GM18498 (cell line): ENCODE data around the gene ADGB.
"Not testable (repeated sequence)": the region's sequence is repeated elsewhere in the genome, so short reads cannot be mapped to it uniquely, and the experiment has no call there.

Experiments
- ATAC-seq: cut with Tn5 transposase; IDR thresholded peaks from one replicate; pipeline ENCODE4 v1.9.1; 2021; ENCODE audit warnings: mild to moderate bottlenecking, moderate library complexity; ENCODE audit not compliant: unreplicated experiment

Gene ADGB

DNA sequence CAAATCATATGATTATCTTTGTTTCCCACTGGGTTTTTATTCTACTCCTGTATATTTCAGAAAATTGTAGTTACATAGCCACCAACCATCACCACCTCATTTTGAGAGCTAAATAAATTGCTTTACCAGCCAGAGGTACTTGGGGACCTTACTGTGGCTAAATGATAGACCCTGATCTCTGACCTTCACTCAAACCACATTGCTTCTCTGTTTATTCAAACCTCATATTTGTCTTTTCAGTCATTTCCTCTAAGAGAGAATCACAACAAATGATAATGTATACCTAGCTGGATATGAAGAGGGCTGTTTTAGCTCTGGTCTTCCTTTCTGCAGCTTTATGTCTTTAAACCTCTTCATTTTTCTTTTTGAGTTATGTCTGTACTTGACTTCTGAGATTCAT, 142.8 kb downstream of the ADGB start:
- ATAC-seq, result no peak

DNA sequence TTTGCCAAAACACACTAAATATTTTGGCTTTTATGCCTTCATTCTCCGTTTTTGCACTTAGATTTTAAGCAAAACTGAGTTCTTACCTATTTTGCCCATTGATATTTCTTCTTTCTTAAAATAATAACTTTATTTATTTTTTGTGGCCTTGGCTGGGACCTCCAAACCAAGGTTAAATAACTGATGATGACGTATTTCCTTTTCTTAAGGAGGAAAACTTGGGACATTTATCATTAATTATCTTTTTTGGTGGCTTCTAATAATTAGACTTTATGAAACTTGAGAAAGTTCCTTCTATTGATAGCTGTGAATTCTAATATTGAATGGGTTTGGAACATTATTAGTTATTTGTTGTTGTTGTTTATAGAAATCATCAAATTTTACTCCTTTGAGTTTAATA, 154.5 kb downstream of the ADGB start:
- ATAC-seq, result no peak

DNA sequence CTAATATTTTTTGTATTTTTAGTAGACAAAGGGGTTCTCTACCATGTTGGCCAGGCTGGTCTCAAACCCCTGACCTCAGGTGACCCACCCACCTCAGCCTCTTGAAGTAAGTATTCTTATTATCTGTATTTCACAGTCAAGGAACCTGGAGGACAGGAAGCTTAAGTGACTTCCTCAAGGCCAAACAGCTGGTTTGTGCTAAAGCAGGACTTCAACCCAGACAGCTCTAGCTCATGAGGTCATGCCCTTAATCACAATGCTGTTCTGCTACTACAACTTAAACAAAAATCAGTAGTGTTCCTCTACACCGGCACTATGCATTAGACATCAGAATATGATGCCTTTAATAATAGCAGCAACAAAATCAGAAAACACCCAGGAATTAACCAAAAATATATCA, 168.9 kb downstream of the ADGB start:
- ATAC-seq, result no peak

DNA sequence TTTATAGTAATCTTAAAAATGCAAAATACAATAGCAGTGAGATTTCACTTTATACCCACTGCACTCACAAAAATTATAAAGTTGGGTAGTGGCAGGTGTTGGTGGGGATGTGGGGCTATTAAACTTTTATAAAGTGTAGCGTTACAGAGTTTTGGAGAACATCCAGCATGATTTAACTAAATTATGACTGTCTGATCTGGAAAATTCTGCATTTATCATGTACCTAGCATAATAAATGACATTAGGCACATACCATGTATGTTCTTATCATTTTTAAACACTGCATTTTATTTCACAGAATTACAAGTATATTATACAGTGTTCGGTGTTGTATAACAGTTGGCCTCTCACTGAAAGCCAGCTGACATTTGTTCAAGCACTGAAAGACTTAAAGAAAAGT, 169.9 kb downstream of the ADGB start:
- no peak for ATAC-seq

DNA sequence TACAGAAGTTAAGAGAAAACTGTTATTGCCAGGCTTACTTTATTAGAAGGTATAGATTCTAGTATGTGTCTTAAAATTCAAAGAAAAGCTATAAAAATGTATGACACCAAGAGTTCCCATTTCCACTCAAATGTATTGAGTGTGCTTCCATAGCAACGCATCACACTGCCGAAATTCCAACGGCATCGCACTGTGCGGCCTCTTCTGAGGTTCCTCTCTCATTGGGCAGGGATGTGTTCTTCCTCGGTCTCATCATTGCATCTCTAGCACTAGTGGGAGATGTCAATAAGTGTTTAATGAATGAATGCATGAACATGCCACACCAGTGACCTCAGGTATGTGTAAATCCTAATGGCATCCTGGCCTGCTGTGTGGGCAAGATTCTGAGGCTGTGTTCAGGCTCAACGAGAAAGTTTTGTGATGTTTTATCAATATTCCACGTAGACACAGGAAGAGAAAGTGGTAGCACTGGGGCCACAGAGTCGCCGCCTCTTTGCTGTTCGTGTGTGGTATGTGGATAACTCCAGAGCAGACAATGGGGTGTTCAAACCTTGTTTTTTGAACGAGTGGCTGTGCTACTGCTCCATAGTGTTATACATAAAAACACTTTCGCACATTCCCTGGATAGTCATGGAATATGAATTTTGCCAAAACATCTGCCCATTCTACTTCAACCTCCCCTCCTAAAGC, 171.6 kb downstream of the ADGB start:
- peak; percentile 35 for ATAC-seq

DNA sequence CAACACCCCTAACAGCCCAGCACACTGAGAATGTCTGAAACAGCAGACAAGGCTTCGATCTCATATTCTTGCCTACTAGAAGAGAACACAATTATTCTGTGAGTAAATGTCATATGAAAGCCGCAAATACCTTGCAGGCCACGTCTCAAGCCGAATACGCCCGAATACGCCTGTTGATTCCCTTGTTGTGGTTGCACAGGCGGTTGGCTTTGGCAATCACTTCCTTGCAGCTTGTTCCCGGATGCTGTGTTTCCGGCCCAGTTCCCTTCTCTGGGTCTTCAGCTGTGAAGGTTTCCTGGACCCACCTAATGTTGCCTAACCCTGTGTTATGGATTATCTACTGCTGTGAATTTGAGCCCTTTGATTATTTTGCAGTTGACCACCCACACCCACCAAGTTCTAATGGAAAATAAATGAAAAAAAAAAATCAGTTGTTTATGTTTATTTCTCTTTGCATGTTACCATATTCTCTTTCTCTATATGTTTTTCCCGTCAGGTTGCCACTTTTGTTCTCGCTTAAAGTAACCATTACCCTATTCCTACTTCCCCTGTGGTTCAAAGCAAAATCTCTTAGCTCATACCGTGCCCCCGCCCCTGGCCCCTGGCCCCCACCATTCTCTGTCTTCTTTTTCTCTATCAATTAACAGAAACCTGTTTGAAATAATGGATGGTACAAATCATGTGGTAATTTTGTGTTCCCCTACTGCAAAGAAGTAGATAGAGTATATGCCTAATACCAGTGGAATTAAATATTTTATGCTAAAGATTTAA, 172.4 kb downstream of the ADGB start:
- peak; percentile 59 for ATAC-seq

DNA sequence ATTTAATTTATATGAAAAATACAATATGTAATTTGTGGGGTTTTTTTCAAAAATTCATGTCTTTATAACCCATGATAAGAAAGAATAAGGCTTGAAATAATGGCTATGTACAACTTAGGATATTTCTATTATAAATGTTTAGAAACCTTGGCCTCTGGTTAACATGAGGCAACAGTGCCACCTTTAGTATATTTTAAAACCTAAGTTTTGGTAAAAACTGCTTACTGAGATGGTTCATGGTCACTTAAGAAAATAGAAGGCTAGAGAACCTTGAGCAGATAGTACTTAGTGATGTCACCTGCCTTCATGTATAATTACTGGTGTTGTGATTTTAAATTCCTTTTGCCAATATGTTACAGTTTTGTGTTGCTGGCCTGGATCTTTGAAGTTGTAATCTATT, 176.4 kb downstream of the ADGB start:
- no peak for ATAC-seq

DNA sequence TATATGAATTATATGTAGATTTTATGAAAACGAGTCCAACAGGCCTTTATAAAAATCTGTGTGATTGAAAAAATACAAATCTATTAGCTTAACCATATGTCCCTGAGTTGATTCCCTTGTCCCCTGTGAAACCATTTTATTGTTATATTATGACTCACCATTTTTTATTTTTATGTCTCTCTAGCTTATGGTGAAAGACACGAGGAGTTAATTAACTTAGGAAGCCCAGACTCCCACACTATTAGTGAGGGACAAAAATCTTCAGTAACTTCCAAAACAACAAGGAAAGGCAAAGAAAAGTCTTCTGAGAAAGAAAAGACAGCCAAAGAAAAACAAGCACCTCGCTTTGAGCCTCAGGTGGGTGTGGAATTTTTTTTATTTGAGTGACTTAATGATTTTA, 183.1 kb downstream of the ADGB start:
- ATAC-seq, result no peak

DNA sequence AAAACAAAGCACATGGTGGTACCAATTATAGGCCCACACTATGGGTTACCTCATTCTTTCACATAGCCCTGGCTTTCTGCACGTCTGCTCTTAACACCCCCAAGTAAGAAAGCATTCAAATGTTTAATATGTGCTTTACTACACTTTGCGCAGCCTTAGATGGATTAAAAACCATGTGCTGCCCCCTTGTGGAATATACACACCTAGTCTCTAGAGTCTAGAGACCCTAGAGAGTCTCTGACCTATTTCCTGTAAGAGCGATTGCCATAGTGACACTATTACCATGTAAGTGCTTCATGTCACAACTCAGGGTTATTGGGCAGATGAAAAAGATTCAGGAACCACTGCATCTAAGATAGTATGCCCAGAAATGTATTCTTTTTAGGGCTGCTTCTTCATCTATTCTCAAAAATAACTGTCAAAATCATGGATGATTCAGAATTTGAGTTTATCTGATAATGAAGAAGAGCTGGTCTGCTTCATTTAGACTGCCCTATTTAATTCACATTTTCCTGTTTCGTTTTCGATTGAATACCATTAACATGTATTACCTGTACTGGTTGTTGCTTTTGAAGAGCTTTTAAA, 186.3 kb downstream of the ADGB start:
- ATAC-seq, result peak; percentile 95

DNA sequence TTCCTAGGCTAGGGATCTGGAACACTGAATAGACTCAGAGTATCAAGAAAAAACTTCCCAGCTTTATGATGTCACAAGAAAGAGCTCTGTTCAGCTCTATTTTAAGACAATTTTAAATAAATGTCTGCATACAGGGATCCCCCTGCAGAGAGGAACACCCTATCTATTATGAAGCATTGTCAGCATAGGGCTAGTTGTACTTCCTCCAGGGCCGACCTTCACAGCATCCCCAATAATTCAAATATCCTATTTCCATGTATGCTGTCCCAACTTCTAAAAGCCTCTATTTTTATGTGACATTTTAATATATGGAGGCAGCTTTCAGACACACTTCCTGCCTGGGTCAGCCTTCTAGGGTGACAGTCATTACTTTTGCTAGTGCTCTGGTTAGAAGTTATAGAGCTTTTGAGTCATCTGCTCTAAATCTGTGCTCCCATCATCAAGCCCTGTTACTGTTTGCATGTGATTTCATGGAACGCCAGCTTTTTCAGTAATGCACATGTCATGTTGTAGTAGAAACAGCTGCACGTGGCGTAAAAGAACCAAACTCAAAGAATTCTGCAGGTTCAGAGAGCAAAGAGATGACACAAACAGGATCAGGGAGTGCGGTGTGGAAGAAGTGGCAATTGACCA, 189.2 kb downstream of the ADGB start:
- no peak for ATAC-seq

DNA sequence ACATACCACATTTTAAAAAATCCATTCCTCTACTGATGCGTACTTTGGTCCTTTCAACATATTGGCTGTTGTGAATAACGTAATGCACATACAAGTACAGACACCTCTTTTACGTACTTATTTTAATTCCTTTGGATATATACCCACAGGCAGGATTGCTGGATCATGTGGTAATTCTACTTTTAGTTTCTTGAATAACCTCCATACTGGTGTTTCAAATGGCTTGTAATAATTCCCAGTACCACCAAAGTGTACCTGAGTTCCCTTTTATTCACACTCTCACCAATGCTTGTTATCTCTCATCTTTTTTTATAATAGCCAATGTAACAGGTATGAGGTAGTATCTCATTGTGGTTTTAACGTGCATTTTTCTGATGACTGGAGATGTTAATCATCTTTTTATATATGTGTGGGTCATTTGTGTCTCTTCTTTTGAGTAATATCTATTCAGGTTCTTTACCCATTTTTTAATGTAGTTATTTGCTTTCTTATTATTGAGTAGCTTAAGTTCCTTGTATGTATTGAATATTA, 191.9 kb downstream of the ADGB start:
- no peak for ATAC-seq

DNA sequence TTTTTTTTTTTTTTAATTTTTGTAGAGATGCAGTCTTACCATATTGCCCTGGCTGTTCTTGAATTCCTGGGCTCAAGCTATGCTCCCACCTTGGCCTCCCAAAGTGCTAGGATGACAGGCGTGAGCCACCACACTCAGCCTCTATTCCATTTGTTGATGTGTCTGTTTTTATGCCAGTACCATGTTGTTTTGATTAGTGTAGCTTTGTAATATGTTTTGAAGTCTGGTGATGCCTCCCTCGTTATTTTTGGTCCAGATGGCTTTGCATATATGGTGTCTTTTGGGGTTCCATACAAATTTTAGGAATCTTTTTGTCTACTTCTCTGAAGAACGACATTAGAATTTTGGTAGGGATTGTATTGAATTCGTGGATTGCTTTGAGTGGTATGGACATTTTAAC, 193.2 kb downstream of the ADGB start:
- no peak for ATAC-seq

DNA sequence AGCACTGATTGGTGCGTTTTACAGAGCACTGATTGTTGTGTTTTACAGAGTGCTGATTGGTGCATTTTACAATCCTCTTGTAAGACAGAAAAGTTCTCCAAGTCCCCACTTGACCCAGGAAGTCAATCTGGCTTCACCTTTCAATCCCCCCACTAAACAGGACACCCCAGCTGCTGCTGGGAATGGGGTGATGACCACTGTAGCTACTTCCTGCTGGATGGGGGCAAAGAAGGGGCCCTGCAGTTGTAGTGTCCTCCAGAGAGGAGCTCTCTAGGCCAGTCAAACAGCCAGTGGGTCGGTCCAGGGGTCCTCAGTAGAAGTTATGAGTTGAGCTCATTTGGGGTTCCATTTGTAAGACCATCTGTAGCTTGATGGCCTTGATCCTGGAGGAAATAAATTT, 194.4 kb downstream of the ADGB start:
- ATAC-seq, result not testable (repeated sequence)

DNA sequence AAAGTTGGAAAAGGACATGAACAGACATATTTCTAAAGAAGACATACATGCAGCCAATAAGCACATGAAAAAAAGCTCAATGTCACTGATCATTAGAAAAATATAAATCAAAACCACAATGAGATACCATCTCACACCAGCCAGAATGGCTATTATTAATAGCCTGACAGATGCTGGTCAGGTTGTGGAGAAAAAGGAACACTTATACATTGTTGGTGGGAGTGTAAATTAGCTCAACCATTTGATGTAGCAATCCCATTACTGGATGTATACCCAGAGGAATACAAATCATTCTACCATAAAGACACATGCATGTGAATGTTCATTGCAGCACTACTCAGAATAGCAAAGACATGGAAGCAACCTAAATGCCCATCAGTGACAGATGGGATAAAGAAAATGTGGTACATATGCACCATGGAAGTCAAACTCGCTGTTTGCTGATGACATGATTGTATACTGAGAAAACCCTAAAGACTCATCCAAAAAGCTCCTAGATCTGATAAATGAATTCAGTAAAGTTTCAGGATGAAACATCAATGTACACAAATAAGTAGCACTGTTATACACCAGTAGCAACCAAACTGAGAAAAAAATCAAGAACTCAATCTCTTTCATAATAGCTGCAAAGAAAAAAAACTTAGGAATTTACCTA, 196.8 kb downstream of the ADGB start:
- ATAC-seq, result no peak

DNA sequence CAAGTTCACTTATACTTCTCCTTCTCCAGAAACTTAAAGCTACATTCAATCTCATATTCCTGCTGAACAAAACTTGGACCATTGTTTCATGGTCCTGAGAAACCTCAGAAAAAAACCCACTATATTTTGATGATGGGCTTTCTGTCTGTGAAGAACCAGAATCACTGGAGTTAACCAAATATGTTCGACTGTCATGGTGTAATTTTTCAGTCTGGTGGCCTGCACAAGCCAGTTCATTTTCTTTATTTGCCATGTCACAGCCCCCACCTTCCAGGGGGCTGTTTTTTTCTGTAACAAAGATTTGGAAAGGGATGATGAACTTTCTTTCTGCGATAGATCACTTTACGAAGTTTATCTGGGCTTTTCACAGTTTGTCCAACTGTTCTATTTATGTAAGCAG, 204.4 kb downstream of the ADGB start:
- ATAC-seq, result not testable (repeated sequence)

DNA sequence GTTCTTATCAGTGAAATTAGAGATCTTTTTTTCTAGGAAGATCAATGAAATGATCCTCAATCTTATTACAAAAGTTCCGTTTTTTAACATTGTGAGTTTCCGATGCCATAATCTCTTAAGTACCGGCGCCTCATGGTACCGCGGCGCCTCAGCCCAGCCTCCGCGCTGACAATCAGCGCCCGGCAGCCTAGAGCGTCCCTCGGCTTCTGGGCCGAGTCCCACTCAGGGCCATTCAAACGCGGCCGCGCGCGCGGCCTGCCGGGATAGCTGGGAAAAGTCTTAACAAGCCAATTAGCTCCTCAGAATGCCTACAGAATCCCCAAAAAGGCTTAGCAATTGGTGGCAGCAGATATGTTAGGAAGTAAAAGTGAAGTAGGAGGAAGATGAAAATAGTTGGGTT, 204.8 kb downstream of the ADGB start:
- no peak for ATAC-seq

DNA sequence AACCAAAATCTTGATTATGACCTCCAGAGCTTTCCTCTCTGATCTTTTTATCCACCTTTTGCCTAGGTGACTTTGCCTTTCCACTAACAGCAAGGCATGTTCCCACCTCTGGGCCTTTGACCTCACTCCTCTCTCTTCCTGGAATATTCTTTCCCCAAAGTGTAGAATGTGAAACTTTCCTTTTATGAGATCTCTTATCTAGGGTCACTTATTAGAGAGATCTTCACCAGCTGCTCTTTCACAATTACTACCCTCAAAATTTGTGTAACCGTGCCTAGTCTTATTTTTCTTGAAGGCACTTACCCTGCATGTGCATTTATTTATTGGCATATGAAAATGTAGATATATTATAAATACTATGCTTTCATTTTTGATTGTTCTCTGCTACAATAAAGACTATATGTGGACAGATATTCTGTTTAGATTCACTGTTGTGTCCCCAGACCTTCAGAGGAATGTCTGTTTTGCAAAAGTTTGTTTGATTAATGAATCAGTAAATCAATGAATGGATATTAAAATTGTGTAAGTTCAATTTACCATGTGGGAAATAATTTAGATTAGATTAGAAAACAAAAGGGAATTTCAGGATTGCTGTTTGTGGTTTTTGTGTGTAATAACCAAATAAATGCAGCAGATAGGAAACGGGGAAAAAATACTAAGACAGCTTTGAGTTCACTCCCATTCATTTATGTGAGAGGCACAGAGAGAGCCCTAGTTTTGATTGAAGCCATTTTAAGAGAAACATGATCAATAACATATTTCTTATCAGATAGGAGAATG, 207.0 kb downstream of the ADGB start:
- ATAC-seq, result no peak

DNA sequence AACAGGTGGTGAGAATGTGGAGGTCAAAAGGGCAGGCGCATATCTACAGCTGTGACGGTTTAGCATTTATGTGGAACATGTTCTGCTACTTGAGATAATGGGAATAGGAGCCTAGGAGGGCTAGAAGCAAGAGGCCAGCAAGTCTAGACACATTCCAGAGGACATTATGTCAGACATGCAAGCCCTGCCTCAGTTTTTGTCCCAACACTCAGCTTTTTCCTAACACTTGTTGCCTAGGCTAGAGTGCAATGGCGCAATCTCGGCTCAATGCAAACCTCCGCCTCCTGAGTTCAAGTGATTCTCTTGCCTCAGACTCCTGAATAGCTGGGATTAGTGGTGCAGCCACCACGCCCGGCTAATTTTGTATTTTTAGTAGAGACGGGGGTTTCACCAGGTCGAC, 210.2 kb downstream of the ADGB start:
- ATAC-seq, result not testable (repeated sequence)

DNA sequence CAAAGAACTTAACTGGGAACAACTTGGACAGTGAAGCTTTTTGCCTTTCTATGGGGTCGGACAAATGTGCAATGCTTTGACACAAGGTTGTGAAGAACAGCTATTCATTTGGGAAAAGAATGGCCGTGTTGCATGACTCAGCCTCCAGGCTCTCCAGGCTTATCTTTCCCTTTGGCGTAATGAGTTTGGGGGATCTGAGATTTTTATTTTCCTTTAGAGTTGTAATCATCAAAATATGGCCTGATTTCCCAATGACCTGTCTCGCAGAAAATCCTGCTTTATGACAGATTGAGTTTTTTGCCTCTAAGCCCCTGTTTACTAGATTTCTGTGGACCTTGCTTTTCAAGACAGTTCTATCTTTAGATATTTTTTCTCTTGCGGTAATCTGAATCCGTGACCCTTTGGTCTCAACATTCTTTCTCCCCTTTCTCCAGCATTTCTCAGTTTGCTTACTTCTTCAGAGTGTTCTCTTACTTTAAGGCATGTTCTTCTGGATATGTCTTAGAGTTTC, 214.1 kb downstream of the ADGB start:
- not testable (repeated sequence) for ATAC-seq

DNA sequence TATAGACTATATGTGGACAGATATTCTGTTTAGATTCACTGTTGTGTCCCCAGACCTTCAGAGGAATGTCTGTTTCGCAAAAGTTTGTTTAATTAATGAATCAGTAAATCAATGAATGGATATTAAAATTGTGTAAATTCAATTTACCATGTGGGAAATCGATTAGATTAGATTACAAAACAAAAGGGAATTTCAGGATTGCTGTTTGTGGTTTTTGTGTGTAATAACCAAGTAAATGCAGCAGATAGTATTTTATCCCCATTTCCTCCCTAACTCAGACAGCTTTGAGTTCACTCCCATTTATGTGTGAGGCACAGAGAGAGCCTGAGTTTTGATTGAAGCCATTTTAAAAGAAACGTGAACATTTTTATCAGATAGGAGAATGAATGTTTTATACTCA, 214.8 kb downstream of the ADGB start:
- ATAC-seq, result no peak
